Measurements from ENCODE around the gene PPARG.
"Not testable (repeated sequence)": the region's sequence is repeated elsewhere in the genome, so short reads cannot be mapped to it uniquely, and the experiment has no call there.

The PPARG gene

GRCh38 chr3:12445523-12446240 is 156.8 kb downstream of the PPARG start:
- no peak for DNase-seq

- DNase-seq, result no peak
Measured at GRCh38 chr3:12446298-12446697, 157.4 kb downstream of the PPARG start.

GRCh38 chr3:12447075-12447474 is 158.2 kb downstream of the PPARG start:
- DNase-seq, result no peak

- not testable (repeated sequence) for DNase-seq
Measured at GRCh38 chr3:12448404-12449202, 159.7 kb downstream of the PPARG start.

GRCh38 chr3:12449889-12450682 is 161.2 kb downstream of the PPARG start:
- no peak for DNase-seq

GRCh38 chr3:12451481-12451880 is 162.6 kb downstream of the PPARG start:
- DNase-seq, result no peak

GRCh38 chr3:12451960-12452359 is 163.1 kb downstream of the PPARG start:
- no peak for DNase-seq

- DNase-seq, result no peak
Measured at GRCh38 chr3:12452361-12453330, 163.8 kb downstream of the PPARG start.

GRCh38 chr3:12454076-12454815 is 165.4 kb downstream of the PPARG start:
- no peak for DNase-seq

- no peak for DNase-seq
Measured at GRCh38 chr3:12454816-12455121, 165.9 kb downstream of the PPARG start.

GRCh38 chr3:12455740-12456139 is 166.9 kb downstream of the PPARG start:
- DNase-seq, result no peak

GRCh38 chr3:12456441-12456840 is 167.6 kb downstream of the PPARG start:
- no peak for DNase-seq

- DNase-seq, result not testable (repeated sequence)
Measured at GRCh38 chr3:12457380-12457779, 168.5 kb downstream of the PPARG start.

- no peak for DNase-seq
Measured at GRCh38 chr3:12458901-12459300, 170.0 kb downstream of the PPARG start.

- DNase-seq, result no peak
Measured at GRCh38 chr3:12460127-12460526, 171.3 kb downstream of the PPARG start.

GRCh38 chr3:12461097-12461649 is 172.3 kb downstream of the PPARG start:
- no peak for DNase-seq

- no peak for DNase-seq
Measured at GRCh38 chr3:12462159-12462947, 173.5 kb downstream of the PPARG start.

- DNase-seq, result no peak
Measured at GRCh38 chr3:12463686-12464085, 174.8 kb downstream of the PPARG start.

- no peak for DNase-seq
Measured at GRCh38 chr3:12464181-12464580, 175.3 kb downstream of the PPARG start.

- DNase-seq, result no peak
Measured at GRCh38 chr3:12465151-12465835, 176.4 kb downstream of the PPARG start.

Data from NCI-H2227 treated with DMSO at 0.1 percent for 48 hours (cell line).